Common myeloid progenitor, CD34-positive (primary cell): Measurements from ENCODE around the gene ASB13.

ENCODE experiments used
- CTCF ChIA-PET: fragments of 350-600 bp; sonication (Branson Sonifier 250); formaldehyde crosslinking; loops from one replicate; lab custom pipeline; 2021; ENCODE audit warnings: antibody characterized with exemption; lab: Charles Lee
- POLR2A ChIA-PET: fragments of 350-600 bp; sonication (Branson Sonifier 250); formaldehyde crosslinking; loops from one replicate; lab custom pipeline; 2021; ENCODE audit warnings: antibody characterized with exemption; lab: Charles Lee
- DNase-seq, 3 donors: peaks; one replicate each; pipeline versions ENCODE4 v3.0.0 to v3.0.0-alpha.2; 2013
- H3K27ac ChIP-seq, 2 experiments: 1 replicate in 1 of 2; 2 replicates in 1 of 2; pipeline ENCODE4 v1.7.0; 2013; ENCODE audit warnings: inconsistent platforms in 2 of 2, low read length in 2 of 2, mild to moderate bottlenecking in 2 of 2, low read depth in 1 of 2, moderate library complexity in 1 of 2; ENCODE audit not compliant: severe bottlenecking in 2 of 2, insufficient read depth in 1 of 2, poor library complexity in 1 of 2
- H3K27me3 ChIP-seq, 5 experiments: replicated peaks in 2 of 5; 1 replicate in 3 of 5; 2 replicates in 2 of 5; pipeline versions ENCODE4 v1.6.1 to v1.7.0; 2013; ENCODE audit warnings: low read length in 4 of 5, mild to moderate bottlenecking in 2 of 5, moderate library complexity in 2 of 5, inconsistent platforms in 1 of 5; ENCODE audit not compliant: insufficient read depth in 5 of 5, control insufficient read depth in 4 of 5
- H3K36me3 ChIP-seq, 4 experiments: 1 replicate in 2 of 4; 2 replicates in 2 of 4; pipeline versions ENCODE4 v1.6.1 to v1.7.0; 2013; ENCODE audit warnings: low read length in 3 of 4, control low read depth in 1 of 4, mild to moderate bottlenecking in 1 of 4; ENCODE audit not compliant: control insufficient read depth in 4 of 4, insufficient read depth in 4 of 4
- H3K4me1 ChIP-seq, 4 experiments: 1 replicate in 3 of 4; 2 replicates in 1 of 4; pipeline versions ENCODE4 v1.6.1 to v1.7.1; 2013; ENCODE audit warnings: low read length in 3 of 4, mild to moderate bottlenecking in 3 of 4, control low read depth in 1 of 4, inconsistent platforms in 1 of 4, moderate library complexity in 1 of 4; ENCODE audit not compliant: control insufficient read depth in 4 of 4, insufficient read depth in 4 of 4; ENCODE audit errors: control extremely low read depth in 1 of 4
- H3K4me3 ChIP-seq, 7 experiments: 1 replicate in 4 of 7; 2 replicates in 3 of 7; pipeline versions ENCODE4 v1.5.1 to v1.7.0; 2013; ENCODE audit warnings: mild to moderate bottlenecking in 7 of 7, low read length in 6 of 7, moderate library complexity in 6 of 7, inconsistent platforms in 2 of 7, low read depth in 2 of 7, control low read depth in 1 of 7; ENCODE audit not compliant: insufficient read depth in 4 of 7, control insufficient read depth in 1 of 7; ENCODE audit errors: extremely low read depth in 1 of 7
- H3K9me3 ChIP-seq, 5 experiments: 1 replicate in 4 of 5; 2 replicates in 1 of 5; pipeline versions ENCODE4 v1.6.1 to v1.7.1; 2013; ENCODE audit warnings: low read length in 4 of 5, mild to moderate bottlenecking in 2 of 5, inconsistent platforms in 1 of 5, low read depth in 1 of 5, moderate library complexity in 1 of 5; ENCODE audit not compliant: control insufficient read depth in 4 of 5, insufficient read depth in 2 of 5; ENCODE audit errors: control extremely low read depth in 1 of 5
- WGBS: methylation state at CpG from one replicate; pipeline ENCODE4 v1.1.5; 2013; ENCODE audit not compliant: insufficient coverage; 5-methylcytosine and 5-hydroxymethylcytosine counted together

ASB13 gene

GRCh38 chr10:5603848-5604170 is 62.6 kb downstream of the ASB13 start:
- Histone ChIP-seq H3K9me3 (peaks cover 0 to 4% (median 0%) of the 10 kb centered on the region in 5 experiments), H3K4me3 (no peak overlapping the region), H3K27me3 (no peaks in the 10 kb centered on the region), H3K36me3 (no peaks in the 10 kb centered on the region), H3K4me1 (peaks cover 0 to 15% (median 9%) of the 10 kb centered on the region in 4 experiments), H3K27ac (no peak overlapping the region)
- WGBS, result 93% methylated on average over 12 of the region's 13 CpGs
- ChIA-PET POLR2A (no interaction called here), CTCF (interaction anchor here (1.0 to 1.2 kb wide), 3 partner anchors 16 to 162 kb away, joined by 3 to 4 read pairs (median 3); no protein-coding TSS in a partner anchor)
- no peak for DNase-seq

DNA sequence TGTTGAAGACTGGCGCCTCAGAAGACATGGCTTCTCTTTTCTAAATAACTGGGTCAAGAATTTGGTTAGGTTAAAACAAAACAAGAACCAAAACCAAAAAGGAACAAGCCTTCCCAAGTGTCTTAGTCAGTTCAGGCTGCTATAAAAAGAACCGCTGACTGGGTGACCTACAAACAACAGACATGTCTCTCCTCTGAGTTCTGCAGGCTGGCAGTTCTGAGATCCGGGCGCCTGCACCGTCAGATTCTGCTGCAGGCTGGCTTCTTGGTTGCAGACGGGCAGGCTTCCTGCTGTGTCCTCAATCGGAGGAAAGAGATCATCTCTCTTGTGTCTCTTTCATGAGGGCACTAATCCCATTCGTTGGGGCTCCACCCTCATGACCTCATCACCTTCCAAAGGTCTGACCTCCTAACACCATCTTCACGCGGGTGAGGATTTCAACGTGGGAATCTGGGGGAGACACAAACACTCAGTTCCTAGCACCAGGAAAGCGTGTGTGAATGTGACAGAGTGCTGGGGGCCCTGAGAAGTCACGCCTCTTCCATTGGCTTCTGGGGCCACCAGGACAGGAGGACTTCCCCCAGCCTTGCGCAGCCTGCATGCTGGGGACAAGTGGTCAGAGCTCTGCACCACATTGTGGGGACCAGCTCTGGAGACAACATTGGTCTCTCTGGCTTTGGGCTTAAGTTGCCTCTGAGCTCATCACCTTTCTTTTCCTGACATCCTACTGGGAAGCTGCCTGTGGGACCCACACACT is 63.1 kb downstream of the ASB13 start:
- H3K4me3 ChIP-seq, result no peak overlapping the region
- peaks cover 0 to 4% (median 0%) of the 10 kb centered on the region in 5 experiments for H3K9me3 ChIP-seq
- H3K27me3 ChIP-seq, result no peaks in the 10 kb centered on the region
- no peak overlapping the region for H3K27ac ChIP-seq
- 96% methylated on average over 13 of the region's 14 CpGs for WGBS
- POLR2A ChIA-PET, result no interaction called here
- DNase-seq, result no peak
- CTCF ChIA-PET, result interaction anchor here (1.0 to 1.2 kb wide), 3 partner anchors 16 to 161 kb away, joined by 3 to 4 read pairs (median 3); no protein-coding TSS in a partner anchor
- H3K4me1 ChIP-seq, result peaks cover 0 to 15% (median 9%) of the 10 kb centered on the region in 4 experiments
- H3K36me3 ChIP-seq, result no peaks in the 10 kb centered on the region

- CTCF ChIA-PET, result interaction anchor here (2.1 kb wide), 1 partner anchor 21 kb away, joined by 7 read pairs; no protein-coding TSS in a partner anchor
- H3K4me3 ChIP-seq, result no peak overlapping the region
- peaks cover 0 to 15% (median 7%) of the 10 kb centered on the region in 4 experiments for H3K4me1 ChIP-seq
- no peaks in the 10 kb centered on the region for H3K27me3 ChIP-seq
- H3K9me3 ChIP-seq, result peaks cover 0 to 4% (median 0%) of the 10 kb centered on the region in 5 experiments
- no peak overlapping the region for H3K27ac ChIP-seq
- WGBS, result 42% methylated on average over 8 of the region's 11 CpGs
- peak in 2 of 3 donors; percentile 50 to 80 for DNase-seq
- POLR2A ChIA-PET, result no interaction called here
- no peaks in the 10 kb centered on the region for H3K36me3 ChIP-seq
Observed at GRCh38 chr10:5601826-5602495, 64.4 kb downstream of the ASB13 start.

- Histone ChIP-seq H3K27ac (no peak overlapping the region), H3K4me3 (no peak overlapping the region), H3K4me1 (peaks cover 0 to 19% (median 6%) of the 10 kb centered on the region in 4 experiments), H3K36me3 (no peaks in the 10 kb centered on the region), H3K9me3 (peaks cover 0 to 4% (median 0%) of the 10 kb centered on the region in 5 experiments), H3K27me3 (no peaks in the 10 kb centered on the region)
- ChIA-PET CTCF (interaction anchor here (0.6 to 2.1 kb wide), 2 partner anchors 22 to 1637 kb away, joined by 3 to 7 read pairs; no protein-coding TSS in a partner anchor), POLR2A (no interaction called here)
- WGBS, result 98% methylated on average over 5 of the region's 5 CpGs
- no peak for DNase-seq
Observed at GRCh38 chr10:5600908-5601307, 65.5 kb downstream of the ASB13 start.

GRCh38 chr10:5599613-5600520 is 66.5 kb downstream of the ASB13 start:
- WGBS, result 97% methylated on average over 11 of the region's 23 CpGs
- Histone ChIP-seq H3K27ac (no peak overlapping the region), H3K36me3 (no peaks in the 10 kb centered on the region), H3K4me3 (no peak overlapping the region), H3K27me3 (no peaks in the 10 kb centered on the region), H3K4me1 (peaks cover 0 to 24% (median 10%) of the 10 kb centered on the region in 4 experiments), H3K9me3 (peaks cover 0 to 4% (median 0%) of the 10 kb centered on the region in 5 experiments)
- POLR2A ChIA-PET, result no interaction called here
- DNase-seq, result no peak
- CTCF ChIA-PET, result no interaction called here

- Histone ChIP-seq H3K4me1 (peaks cover 0 to 24% (median 10%) of the 10 kb centered on the region in 4 experiments), H3K4me3 (no peak overlapping the region), H3K27ac (no peak overlapping the region), H3K36me3 (no peaks in the 10 kb centered on the region), H3K9me3 (peaks cover 0 to under 1% (median 0%) of the 10 kb centered on the region in 5 experiments), H3K27me3 (no peaks in the 10 kb centered on the region)
- DNase-seq, result no peak
- ChIA-PET POLR2A (no interaction called here), CTCF (interaction anchor here (0.6 to 0.9 kb wide), 2 partner anchors 25 to 33 kb away, joined by 3 read pairs; no protein-coding TSS in a partner anchor)
- WGBS, result 89% methylated on average over 10 of the region's 11 CpGs
Observed at GRCh38 chr10:5598085-5598690, 68.2 kb downstream of the ASB13 start.
